Kidney (tissue), 14 donors: ENCODE results near the gene SPACA4. TPM values are rescaled to one million over a fixed set of nuclear protein-coding genes. Genes with fewer than 3 reads are reported as not detected.

Source experiments
- DNase-seq, 5 donors: peaks; one replicate each; pipeline ENCODE4 v3.0.0-alpha.2; 2013 to 2020
- FAIRE-seq: peaks from 2 replicates; lab custom pipeline; 2012; peaks lifted over from hg19 to GRCh38; lab: Jason Lieb, UNC
- H3K27ac ChIP-seq, 2 donors: one replicate each; pipeline ENCODE4 v1.7.0; 2013; ENCODE audit warnings: low read depth in 2 of 2, low read length in 2 of 2, inconsistent platforms in 1 of 2
- H3K27me3 ChIP-seq: one replicate; pipeline ENCODE4 v1.7.1; 2013; ENCODE audit warnings: low read length, inconsistent platforms; ENCODE audit not compliant: control insufficient read depth, insufficient read depth
- H3K36me3 ChIP-seq, 3 donors: one replicate each; pipeline versions ENCODE4 v1.7.0 to v1.7.1; 2013; ENCODE audit warnings: low read length in 3 of 3, control low read depth in 1 of 3, inconsistent platforms in 1 of 3; ENCODE audit not compliant: insufficient read depth in 3 of 3, control insufficient read depth in 2 of 3
- H3K4me1 ChIP-seq, 3 donors: one replicate each; pipeline versions ENCODE4 v1.7.0 to v1.7.1; 2013; ENCODE audit warnings: low read length in 3 of 3, inconsistent platforms in 1 of 3, low read depth in 1 of 3; ENCODE audit not compliant: control insufficient read depth in 2 of 3, insufficient read depth in 2 of 3
- H3K4me3 ChIP-seq, 3 donors: one replicate each; pipeline versions ENCODE4 v1.7.0 to v1.8.1; 2013; ENCODE audit warnings: low read length in 3 of 3, control low read depth in 1 of 3, inconsistent platforms in 1 of 3
- H3K9ac ChIP-seq, 3 donors: one replicate each; pipeline versions ENCODE4 v1.7.0 to v1.7.1; 2013; ENCODE audit warnings: low read length in 3 of 3, control low read depth in 1 of 3, inconsistent platforms in 1 of 3
- H3K9me3 ChIP-seq, 3 donors: one replicate each; pipeline versions ENCODE4 v1.7.0 to v1.7.1; 2013; ENCODE audit warnings: low read length in 3 of 3, control low read depth in 1 of 3, inconsistent platforms in 1 of 3; ENCODE audit not compliant: control insufficient read depth in 2 of 3, insufficient read depth in 1 of 3
- CTCF ChIP-seq: IDR thresholded peaks from 3 replicates; pipeline ENCODE4 v1.5.1; 2012; ENCODE audit warnings: mild to moderate bottlenecking, moderate library complexity, borderline replicate concordance; ENCODE audit not compliant: insufficient read depth; ENCODE audit errors: extremely low read depth
- intact Hi-C: fragments of 100-400 bp; cut with DNase I; formaldehyde crosslinking; loops from one replicate; pipeline ENCODE4 v1.11.1; 2022
- polyA plus RNA-seq: library from polyadenylated mRNA; stranded (reverse); fragments of 350-450 nt; fragmentation: Illumina TruSeq; extraction: RNeasy Lipid Tissue Mini Kit (QIAGEN cat#74804); gene quantifications from one replicate; pipeline ENCODE4 v1.2.3, GENCODE V29; 2014; ENCODE audit warnings: low read depth, low replicate concordance; ENCODE audit not compliant: insufficient read depth
- total RNA-seq: library from RNA; stranded (reverse); fragmentation: NEBNext Ultra II Directional; extraction: Animal tissue kit (Norgen Biotek cat#: 25700); gene quantifications from one replicate; pipeline ENCODE4 v1.2.1, GENCODE V29; 2021
- donor health status: control.
- donor health status: control.
- donor health status: control.
- donor health status: control.
- donor health status: control.
- donor health status: DM: yes; HTN: yes; CAD: no.
- donor health status: Normal renal cell carcinoma (clear cell type).

The SPACA4 gene
- total and polyA plus RNA-seq, 2 donors from 2014 or later = not detected

- Histone ChIP-seq H3K4me3 (no peak overlapping the region), H3K9me3 (no peaks in the 10 kb centered on the region), H3K36me3 (peaks cover 0 to 18% (median 11%) of the 10 kb centered on the region in 3 donors), H3K4me1 (peaks cover 0 to 16% (median 9%) of the 10 kb centered on the region in 3 donors), H3K9ac (no peak overlapping the region), H3K27me3 (no peaks in the 10 kb centered on the region), H3K27ac (no peak overlapping the region)
- intact Hi-C loops = no loop called here
- TF ChIP-seq CTCF = no peak
- DNase-seq = peak in 1 of 5 donors; percentile 50
- no peak for FAIRE-seq
Measured at GRCh38 chr19:48613024-48613851, 6.7 kb downstream of the SPACA4 start.

DNA sequence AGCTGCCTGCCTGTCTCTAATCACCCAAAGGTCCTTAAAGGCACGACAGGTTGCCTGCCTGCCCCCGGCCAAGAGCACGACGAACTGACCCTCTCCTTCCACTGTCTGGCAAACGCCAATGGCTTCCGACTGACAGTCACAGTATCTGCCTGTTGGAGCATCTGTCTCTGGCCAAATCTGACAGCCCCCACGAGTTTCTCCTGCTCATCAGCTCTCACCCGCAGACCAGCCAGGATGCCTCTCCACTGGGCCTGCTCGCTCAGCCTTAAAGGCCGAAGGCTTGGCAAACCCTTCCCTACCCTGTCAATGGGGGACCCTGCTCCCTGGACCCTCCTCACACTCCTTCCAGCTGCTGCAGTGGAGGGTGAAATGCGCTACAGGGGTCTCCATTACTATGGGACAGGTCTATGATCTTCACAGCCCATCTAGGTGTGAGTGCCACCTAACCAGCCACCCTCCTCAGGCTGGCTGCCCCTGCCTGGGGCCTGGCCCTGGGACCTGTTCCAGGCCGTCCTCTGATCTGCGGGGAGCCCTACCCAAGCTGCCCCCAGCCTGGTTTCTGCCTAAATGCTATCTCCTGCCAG lies 7.4 kb downstream of the SPACA4 start:
- H3K9ac ChIP-seq = no peak overlapping the region
- H3K36me3 ChIP-seq = peaks cover 0 to 18% (median 11%) of the 10 kb centered on the region in 3 donors
- H3K27me3 ChIP-seq = no peaks in the 10 kb centered on the region
- no peaks in the 10 kb centered on the region for H3K9me3 ChIP-seq
- H3K4me1 ChIP-seq = peaks cover 0 to 18% (median 9%) of the 10 kb centered on the region in 3 donors
- intact Hi-C loops = no loop called here
- H3K4me3 ChIP-seq = no peak overlapping the region
- no peak overlapping the region for H3K27ac ChIP-seq
- FAIRE-seq = no peak
- no peak for DNase-seq
- no peak for TF ChIP-seq CTCF

GRCh38 chr19:48614436-48615230 lies 8.1 kb downstream of the SPACA4 start, which contains the start of gene FAM83E:
TSS of gene FAM83E (minus strand) at chr19:48615076. CDS start at chr19:48613372, 1,704 bp downstream.
- FAIRE-seq (no peak), DNase-seq (peak in 2 of 5 donors; percentile 76 to 92)
- Histone ChIP-seq H3K36me3 (peaks cover 0 to 18% (median 11%) of the 10 kb centered on the region in 3 donors), H3K27ac (no peak within 1 kb of the TSS), H3K4me1 (peaks cover 0 to 18% (median 9%) of the 10 kb centered on the region in 3 donors), H3K4me3 (no peak within 1 kb of the TSS), H3K9me3 (no peaks in the 10 kb centered on the region), H3K27me3 (no peaks in the 10 kb centered on the region), H3K9ac (no peak within 1 kb of the TSS)
- intact Hi-C loops = no loop called here
- TF ChIP-seq CTCF = no peak
